Thyroid gland (tissue), 4 donors: ENCODE results near the gene SRPK3. TPM values are rescaled to one million over a fixed set of nuclear protein-coding genes. Genes with fewer than 3 reads are reported as not detected.

Experiments
- DNase-seq, 2 donors: peaks; one replicate each; pipeline ENCODE4 v3.0.0-alpha.2; 2019
- H3K27ac ChIP-seq, 3 donors: fragments of 200-600 bp; sonication (generic); 1 replicate in 2 of 3; 2 replicates in 1 of 3; pipeline ENCODE4 v1.5.1; 2016 to 2019; ENCODE audit warnings: mild to moderate bottlenecking in 1 of 3, moderate library complexity in 1 of 3
- H3K27me3 ChIP-seq: fragments of 200-600 bp; sonication (generic); one replicate; pipeline ENCODE4 v1.5.1; 2019
- H3K36me3 ChIP-seq, 2 donors: fragments of 200-600 bp; sonication (generic); one replicate each; pipeline ENCODE4 v1.5.1; 2016 to 2019
- H3K4me1 ChIP-seq, 2 donors: fragments of 200-600 bp; sonication (generic); one replicate each; pipeline ENCODE4 v1.5.1; 2017 to 2019
- H3K4me3 ChIP-seq, 3 donors: fragments of 200-600 bp; sonication (generic); replicated peaks in 1 of 3; 1 replicate in 2 of 3; 2 replicates in 1 of 3; pipeline ENCODE4 v1.5.1; 2016; ENCODE audit warnings: mild to moderate bottlenecking in 1 of 3
- H3K9me3 ChIP-seq: fragments of 200-600 bp; sonication (generic); one replicate; pipeline ENCODE4 v1.5.1; 2017
- POLR2A ChIP-seq, 2 donors: fragments of 450-650 bp; IDR thresholded peaks; one replicate each; pipeline ENCODE4 v1.6.1; 2017; ENCODE audit warnings: antibody characterized with exemption in 2 of 2, mild to moderate bottlenecking in 2 of 2, moderate library complexity in 1 of 2
- WGBS, 2 donors: methylation state at CpG; one replicate each; pipeline ENCODE4 v1.1.5; 2017; 5-methylcytosine and 5-hydroxymethylcytosine counted together
- intact Hi-C: fragments of 100-400 bp; cut with DNase I; formaldehyde crosslinking; loops from one replicate; pipeline ENCODE4 v1.15.1; 2023
- total RNA-seq, 4 donors: library from RNA; depleted of rRNA; stranded (reverse); fragments of >200 nt; gene quantifications; one replicate each; pipeline ENCODE4 v1.2.3, GENCODE V29; 2016
- TF ChIP-seq, protein P1 (sequence below), 6 experiments: fragments of 200-600 bp in 3 of 6; fragments of 450-650 bp in 3 of 6; sonication (generic) in 3 of 6; IDR thresholded peaks; one replicate each; pipeline ENCODE4 v1.5.1; 2016 to 2019; ENCODE audit warnings: antibody characterized with exemption in 6 of 6, mild to moderate bottlenecking in 2 of 6, inconsistent platforms in 1 of 6, moderate library complexity in 1 of 6

Gene SRPK3
- total RNA-seq, 4 donors from 2014 or later, result 0.22 TPM; not detected in 3

DNA sequence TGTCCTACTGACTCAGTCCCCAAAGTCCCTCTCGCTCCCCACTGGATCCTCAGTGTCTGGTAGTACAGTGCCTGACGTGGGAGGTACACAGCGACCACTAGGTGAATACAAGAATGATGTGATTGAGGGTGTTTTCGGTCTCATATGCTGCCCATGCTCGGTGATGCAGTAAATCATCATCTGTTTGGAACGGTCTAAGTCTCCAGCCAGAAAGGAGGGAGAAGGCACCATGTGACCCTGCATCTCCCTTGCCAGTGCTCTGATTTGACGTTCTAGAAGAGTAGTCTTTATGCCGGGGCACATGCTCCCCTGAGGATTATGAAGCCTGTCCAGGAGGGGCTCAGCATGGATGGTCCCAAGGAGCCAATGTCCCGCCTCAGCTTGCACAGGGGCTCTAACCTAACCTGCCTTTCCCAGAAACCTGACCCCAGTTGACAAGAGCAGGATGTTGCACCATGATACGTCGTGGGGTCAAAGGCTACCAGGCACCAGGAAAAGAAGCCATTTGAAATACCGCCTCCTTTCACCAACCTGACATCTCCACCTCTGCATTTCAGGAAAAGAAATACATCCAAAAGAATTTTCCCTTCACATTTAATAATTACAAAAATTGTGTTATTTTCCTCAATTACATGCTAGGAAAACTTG lies 30.6 kb upstream of the SRPK3 start:
- no peaks in the 10 kb centered on the region for H3K9me3 ChIP-seq
- DNase-seq, result no peak
- no peaks in the 10 kb centered on the region for H3K36me3 ChIP-seq
- no peak overlapping the region for H3K4me3 ChIP-seq
- no peak for TF ChIP-seq POLR2A (IDR thresholded peaks at IDR 0.05)
- TF ChIP-seq, protein P1, sequence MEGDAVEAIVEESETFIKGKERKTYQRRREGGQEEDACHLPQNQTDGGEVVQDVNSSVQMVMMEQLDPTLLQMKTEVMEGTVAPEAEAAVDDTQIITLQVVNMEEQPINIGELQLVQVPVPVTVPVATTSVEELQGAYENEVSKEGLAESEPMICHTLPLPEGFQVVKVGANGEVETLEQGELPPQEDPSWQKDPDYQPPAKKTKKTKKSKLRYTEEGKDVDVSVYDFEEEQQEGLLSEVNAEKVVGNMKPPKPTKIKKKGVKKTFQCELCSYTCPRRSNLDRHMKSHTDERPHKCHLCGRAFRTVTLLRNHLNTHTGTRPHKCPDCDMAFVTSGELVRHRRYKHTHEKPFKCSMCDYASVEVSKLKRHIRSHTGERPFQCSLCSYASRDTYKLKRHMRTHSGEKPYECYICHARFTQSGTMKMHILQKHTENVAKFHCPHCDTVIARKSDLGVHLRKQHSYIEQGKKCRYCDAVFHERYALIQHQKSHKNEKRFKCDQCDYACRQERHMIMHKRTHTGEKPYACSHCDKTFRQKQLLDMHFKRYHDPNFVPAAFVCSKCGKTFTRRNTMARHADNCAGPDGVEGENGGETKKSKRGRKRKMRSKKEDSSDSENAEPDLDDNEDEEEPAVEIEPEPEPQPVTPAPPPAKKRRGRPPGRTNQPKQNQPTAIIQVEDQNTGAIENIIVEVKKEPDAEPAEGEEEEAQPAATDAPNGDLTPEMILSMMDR (IDR thresholded peaks at IDR 0.05), result no peak
- intact Hi-C loops, result no loop called here
- 65 to 81% methylated on average over 7 to 12 of the region's 12 CpGs for WGBS, 2 donors
- no peaks in the 10 kb centered on the region for H3K4me1 ChIP-seq
- H3K27ac ChIP-seq, result no peak overlapping the region
- H3K27me3 ChIP-seq, result no peaks in the 10 kb centered on the region

DNA sequence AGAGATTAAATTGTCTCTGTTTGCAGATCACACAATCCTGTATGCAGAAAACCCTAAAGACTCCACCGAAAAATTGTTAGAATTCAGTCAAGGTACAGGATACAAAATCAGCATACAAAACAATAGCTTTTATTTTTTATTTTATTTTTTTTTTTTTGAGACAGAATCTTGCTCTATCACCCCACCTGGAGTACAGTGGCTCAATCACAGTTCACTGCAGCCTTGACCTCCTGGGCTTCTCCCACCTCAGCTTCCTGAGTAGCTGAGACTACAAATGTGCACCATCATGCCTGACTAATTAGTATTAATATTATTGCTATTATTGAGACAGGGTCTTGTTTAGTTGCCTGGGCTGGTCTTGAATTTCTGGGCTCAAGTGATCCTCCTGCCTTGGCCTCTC lies 25.7 kb upstream of the SRPK3 start:
- no peak for DNase-seq
- H3K36me3 ChIP-seq, result no peaks in the 10 kb centered on the region
- 77 to 90% methylated on average over 1 of the region's 1 CpG for WGBS, 2 donors
- no peak overlapping the region for H3K4me3 ChIP-seq
- H3K4me1 ChIP-seq, result no peaks in the 10 kb centered on the region
- no peaks in the 10 kb centered on the region for H3K9me3 ChIP-seq
- H3K27ac ChIP-seq, result no peak overlapping the region
- no peaks in the 10 kb centered on the region for H3K27me3 ChIP-seq
- intact Hi-C loops, result no loop called here
- TF ChIP-seq, protein P1 (IDR thresholded peaks at IDR 0.05), result no peak
- TF ChIP-seq POLR2A (IDR thresholded peaks at IDR 0.05), result no peak

DNA sequence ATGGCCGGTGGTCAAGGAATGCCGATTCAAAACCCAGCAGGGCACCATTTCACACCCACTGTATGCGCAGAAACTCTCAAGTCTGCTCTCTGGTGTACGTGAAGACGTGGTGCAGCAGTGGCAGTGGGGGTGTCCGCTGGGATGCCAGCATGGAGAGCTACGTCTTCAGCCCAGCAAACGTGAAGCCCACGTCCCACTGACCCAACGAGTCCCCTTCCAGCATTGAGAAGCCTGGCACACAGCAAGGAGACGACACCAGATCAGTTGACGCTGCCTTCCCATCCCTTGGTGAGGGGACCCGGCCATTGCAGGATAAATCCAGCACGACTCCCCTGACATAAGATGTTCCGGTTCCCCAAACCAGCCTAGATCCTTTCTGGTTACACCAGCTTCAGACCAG lies 19.0 kb upstream of the SRPK3 start:
- no peaks in the 10 kb centered on the region for H3K9me3 ChIP-seq
- H3K27ac ChIP-seq, result no peak overlapping the region
- no peak for TF ChIP-seq POLR2A (IDR thresholded peaks at IDR 0.05)
- WGBS, 2 donors, result 73 to 85% methylated on average over 3 to 8 of the region's 15 CpGs
- H3K27me3 ChIP-seq, result no peaks in the 10 kb centered on the region
- intact Hi-C loops, result no loop called here
- H3K4me1 ChIP-seq, result no peaks in the 10 kb centered on the region
- H3K36me3 ChIP-seq, result no peaks in the 10 kb centered on the region
- no peak overlapping the region for H3K4me3 ChIP-seq
- no peak for DNase-seq

DNA sequence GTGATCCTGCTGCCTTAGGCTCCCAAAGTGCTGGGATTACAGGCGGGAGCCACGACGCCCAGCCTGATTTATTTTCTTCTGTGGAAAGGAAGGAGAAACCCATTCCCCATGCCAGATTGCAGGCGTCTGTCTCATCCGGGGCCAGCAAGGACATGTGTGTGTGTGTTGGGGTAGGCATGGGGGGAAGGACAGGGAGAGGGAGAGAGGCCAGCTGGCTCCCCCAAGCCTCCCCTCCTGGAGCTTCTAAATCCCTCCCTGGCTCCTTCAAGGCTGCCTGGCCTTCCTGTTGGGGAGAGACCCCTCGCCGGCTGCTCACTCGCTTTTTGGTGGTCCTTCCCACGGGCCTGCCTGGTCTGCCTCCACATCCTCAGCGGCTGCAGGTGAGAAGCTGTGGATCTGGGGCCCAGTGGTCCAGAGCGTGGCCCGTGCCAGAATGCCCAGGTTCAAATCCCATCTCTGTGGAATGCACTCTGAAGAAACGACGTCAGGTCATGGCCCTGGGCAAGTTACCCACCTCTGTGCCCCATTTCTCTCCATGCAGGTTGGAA lies 18.1 kb upstream of the SRPK3 start:
- H3K36me3 ChIP-seq, result no peaks in the 10 kb centered on the region
- WGBS, 2 donors, result 95 to 96% methylated on average over 4 to 5 of the region's 14 CpGs
- no peak overlapping the region for H3K27ac ChIP-seq
- TF ChIP-seq, protein P1 (IDR thresholded peaks at IDR 0.05), result no peak
- no peak for TF ChIP-seq POLR2A (IDR thresholded peaks at IDR 0.05)
- H3K27me3 ChIP-seq, result no peaks in the 10 kb centered on the region
- H3K4me1 ChIP-seq, result no peaks in the 10 kb centered on the region
- DNase-seq, result no peak
- H3K9me3 ChIP-seq, result no peaks in the 10 kb centered on the region
- no peak overlapping the region for H3K4me3 ChIP-seq
- intact Hi-C loops, result no loop called here

DNA sequence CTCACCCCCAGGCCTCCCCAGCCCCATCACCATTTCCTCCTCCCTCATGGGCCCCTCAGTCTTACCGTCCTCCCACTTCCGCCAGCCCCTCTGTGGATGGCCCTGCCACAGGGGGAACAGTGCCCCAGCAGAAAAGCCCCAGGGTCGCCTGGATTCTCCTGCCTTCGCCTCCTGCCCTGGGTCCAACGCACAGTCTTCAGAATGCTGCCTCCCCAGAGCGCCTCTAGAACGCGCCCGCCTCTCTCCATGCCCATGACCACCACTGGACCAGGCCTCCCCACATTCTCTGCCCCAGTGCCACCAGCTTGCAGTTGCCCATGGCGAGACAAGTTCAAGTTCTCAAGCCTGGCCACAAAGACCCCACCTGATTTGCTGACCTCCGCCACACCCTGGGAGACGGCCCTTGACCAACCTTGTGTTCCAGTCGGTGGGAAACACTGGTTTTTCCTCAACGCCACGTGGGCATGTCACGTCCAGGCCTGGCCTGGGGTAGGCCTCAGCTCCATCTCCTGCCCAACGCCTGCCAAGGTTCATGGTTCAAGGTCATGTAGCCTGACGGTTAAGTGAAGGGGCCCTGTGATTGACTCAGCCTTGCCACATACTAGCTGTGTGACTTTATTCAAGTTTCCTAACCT lies 17.4 kb upstream of the SRPK3 start:
- Histone ChIP-seq H3K27ac (no peak overlapping the region), H3K9me3 (no peaks in the 10 kb centered on the region), H3K4me1 (no peaks in the 10 kb centered on the region), H3K4me3 (no peak overlapping the region), H3K27me3 (no peaks in the 10 kb centered on the region), H3K36me3 (no peaks in the 10 kb centered on the region)
- intact Hi-C loops, result no loop called here
- no peak for TF ChIP-seq POLR2A (IDR thresholded peaks at IDR 0.05)
- TF ChIP-seq, protein P1 (IDR thresholded peaks at IDR 0.05), result no peak
- DNase-seq, result no peak
- WGBS, 2 donors, result 81 to 85% methylated on average over 10 to 15 of the region's 18 CpGs
